HUDEP-2 (cell line): ENCODE results near the gene MRO.
"Not testable (repeated sequence)": the region's sequence is repeated elsewhere in the genome, so short reads cannot be mapped to it uniquely, and the experiment has no call there.

Experiments used
- DNase-seq, 76 experiments: peaks; one replicate each; lab custom pipeline; 2025; ENCODE audit not compliant: unreplicated experiment in 76 of 76; lab: John Stamatoyannopoulos, UW

MRO gene

DNA sequence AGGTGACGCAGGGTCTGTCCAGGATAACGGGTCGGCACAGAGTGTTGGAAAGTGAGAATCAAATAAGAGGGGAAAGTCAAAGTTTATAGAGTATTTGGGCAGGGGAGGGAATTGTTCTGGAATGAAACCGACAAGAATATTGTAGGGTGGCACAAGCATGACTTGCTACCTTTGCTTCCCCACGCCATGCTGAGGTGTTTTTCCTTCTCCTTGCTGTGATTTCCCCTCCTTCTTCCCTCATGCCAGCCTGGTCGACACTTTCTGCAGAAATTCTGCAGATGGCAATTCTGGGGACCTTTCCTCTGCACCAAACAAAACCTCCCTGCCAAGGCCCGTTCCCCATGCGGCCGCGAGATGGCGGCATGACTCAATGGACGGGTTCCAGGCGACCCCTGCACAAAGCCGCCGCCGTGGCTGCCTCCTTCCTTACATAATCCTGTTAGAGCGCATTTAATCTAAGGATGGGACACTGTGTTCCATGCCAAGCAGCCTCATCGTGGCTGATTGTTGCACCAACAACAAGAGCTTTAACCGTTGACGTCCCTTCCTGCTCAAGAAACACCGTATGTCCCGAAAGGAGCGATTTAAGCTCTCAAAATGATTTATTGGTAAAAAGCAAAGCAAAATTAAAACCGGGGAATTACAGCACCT, at the start of gene MRO:
MRO (minus strand) TSS at position 289 of the 651 bp plus-strand sequence. CDS start 10,616 bp downstream, outside the sequence.
- DNase-seq, result peak in 67 of 76 experiments; percentile 4 to 79 (median 51)

DNA sequence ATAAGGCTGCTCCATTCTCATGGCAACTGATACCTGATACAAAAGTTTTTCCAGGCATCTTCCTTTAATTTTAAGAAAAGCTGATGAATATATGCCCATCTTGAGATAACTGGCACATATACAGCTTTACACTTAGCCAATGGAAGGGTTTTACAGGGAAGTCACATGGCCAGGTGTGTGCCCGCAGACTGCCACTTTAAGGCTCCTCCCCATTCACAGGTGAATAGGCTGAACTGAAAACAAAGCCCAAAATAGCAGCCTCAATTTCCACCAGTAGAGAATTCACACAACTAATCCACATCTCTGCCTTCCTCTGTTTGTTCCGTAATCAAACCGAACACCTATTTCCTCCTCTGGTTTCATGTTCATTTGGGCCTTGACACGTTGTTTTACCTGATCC, 49.3 kb upstream of the MRO start:
- DNase-seq, result no peak

DNA sequence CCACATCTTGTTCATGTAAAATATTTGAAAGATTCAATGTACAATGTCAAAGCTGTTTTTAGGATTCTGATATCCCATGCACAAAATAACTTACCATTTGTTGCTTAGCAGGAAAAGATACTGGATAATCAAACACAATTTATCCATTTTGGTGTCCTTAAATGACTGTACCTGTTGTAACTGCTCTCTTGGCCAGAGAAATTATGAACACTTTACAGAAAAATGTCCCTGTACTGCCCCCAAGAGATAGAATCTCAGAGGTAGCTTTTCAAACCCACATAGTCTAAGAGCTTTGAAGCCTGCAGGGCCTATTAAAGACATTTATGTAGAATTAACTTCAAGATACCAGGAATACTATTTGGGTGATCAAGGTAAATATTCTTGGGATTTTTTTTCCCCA, 46.9 kb upstream of the MRO start:
- DNase-seq, result peak in 1 of 76 experiments; percentile 28

DNA sequence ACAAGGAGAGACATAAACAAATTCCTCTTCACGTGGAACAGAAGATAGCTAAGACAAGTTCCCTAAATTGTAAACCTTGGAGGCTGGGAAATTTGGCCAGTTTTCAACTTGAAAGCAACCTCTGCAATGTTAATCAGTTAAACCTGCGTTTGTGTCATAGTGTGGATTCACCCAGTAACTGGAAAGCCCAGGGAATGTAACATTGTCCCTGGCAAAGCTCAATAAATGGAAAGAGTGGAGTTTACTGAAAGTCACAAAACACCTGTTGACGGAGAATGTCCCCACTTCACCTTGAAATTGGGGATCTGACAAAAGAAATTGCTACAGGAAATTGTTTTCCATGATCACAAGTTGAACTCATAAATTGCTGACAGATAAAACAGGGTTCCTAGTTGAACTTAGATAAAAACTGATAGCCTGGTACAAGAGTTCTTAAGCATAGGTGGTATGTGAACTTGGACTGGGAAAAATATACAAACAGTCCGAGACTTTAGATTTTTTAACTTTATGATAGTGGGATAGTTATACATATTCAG, 44.1 kb upstream of the MRO start:
- DNase-seq, result no peak

DNA sequence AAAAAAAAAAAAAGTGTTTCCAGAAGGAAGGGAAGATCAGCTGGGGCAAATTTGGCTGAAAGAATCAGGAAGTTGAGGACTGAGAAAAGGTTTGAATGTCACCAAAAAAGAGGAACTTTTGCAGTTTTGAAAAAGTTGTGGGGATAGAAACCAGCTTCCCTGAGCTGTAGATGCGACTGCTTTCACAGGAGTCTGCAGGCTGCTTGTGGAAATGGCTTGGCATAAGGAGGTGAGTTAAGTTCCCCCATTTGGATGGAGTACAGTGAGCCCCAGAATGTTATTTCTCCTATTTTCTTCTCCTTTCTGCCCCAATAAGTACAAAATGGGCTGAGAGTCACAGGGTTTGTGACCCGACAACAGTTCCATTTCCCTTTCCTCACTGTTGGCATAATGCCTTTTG, 42.6 kb upstream of the MRO start:
- DNase-seq, result no peak

GRCh38 chr18:50861617-50862016, 41.8 kb upstream of the MRO start:
- no peak for DNase-seq

- DNase-seq, result no peak
These were observed 40.2 kb upstream of the MRO start for GRCh38 chr18:50859793-50860555.

- DNase-seq, result no peak
These were observed 37.9 kb upstream of the MRO start for GRCh38 chr18:50857694-50858093.

- not testable (repeated sequence) for DNase-seq
These were observed 37.4 kb upstream of the MRO start for GRCh38 chr18:50857166-50857565.

DNA sequence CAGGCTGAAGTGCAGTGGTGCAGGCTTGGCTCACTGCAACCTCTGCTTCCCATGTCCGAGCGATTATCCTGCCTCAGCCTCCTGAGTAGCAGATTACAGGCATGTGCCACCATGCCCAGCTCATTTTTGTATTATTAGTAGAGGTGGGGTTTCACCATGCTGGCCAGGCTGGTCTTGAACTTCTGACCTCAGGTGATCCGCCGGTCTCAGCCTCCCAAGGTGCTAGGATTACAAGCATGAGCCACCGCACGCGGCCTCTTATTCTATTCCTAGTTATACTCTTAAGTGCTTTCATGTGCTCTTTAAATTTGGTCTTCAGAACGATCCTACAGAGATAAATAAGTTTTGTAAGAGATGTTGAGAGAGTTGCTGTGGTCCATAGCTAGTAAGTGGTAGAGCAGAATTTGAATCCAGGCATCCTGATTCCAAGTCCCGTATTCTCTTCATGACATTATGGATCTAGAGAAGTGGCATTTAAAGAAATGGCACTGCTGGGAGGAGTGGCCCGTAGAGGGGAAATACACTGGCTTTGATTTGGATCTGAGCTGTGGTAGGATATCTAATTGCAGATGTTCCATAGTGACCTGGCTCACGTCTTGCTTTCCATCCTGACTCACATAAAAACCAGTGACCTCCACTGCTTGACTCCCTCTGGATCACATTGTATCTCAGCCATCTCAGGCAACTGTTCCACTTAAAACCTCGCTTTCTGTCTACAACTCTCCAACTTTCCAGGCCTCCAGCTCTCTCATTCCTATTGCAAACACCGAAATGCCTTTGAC, 36.4 kb upstream of the MRO start:
- no peak for DNase-seq

- DNase-seq, result no peak
These were observed 34.1 kb upstream of the MRO start for GRCh38 chr18:50853863-50854271.

GRCh38 chr18:50850307-50851065, 30.7 kb upstream of the MRO start:
- DNase-seq, result no peak

DNA sequence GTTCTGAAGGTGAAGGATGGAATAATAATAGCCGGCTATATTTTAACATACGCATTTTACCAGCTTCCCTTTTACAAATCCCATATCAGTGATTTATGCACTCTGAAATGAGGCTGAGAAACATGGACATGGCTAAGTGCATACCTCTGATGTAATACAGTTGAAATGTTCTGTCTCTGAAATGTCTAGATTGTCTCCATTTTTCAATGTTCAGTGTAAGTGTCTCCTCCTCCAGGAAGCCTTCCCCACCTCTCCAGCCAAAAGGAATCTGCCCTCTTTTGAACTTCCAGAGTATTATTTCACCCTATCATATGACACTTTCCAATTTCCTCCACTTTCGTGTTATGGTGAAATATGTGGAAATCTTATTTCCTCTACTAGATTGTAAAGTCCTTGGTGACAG, 29.6 kb upstream of the MRO start:
- no peak for DNase-seq

DNA sequence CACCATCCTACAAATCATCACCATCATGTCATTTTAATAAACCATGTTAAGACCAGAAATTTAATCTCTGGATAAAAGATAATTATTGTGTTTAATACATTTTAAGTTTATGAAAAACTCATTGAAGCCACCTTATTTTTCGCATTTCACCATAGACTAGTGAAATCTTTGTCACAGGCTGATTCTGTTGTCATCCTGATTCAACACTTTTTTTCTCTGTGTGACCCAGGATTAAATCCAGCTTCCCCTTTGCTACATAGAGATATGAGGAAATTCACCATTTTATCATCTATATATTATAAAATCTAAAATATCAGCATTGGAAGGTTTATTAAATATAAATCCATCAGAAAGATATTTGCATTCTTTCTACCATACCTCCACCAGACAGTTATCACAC, 29.2 kb upstream of the MRO start:
- no peak for DNase-seq

- no peak for DNase-seq
These were observed 28.3 kb upstream of the MRO start for GRCh38 chr18:50848061-50848551.

GRCh38 chr18:50847192-50847591, 27.4 kb upstream of the MRO start:
- peak in 1 of 76 experiments; percentile 9 for DNase-seq

DNA sequence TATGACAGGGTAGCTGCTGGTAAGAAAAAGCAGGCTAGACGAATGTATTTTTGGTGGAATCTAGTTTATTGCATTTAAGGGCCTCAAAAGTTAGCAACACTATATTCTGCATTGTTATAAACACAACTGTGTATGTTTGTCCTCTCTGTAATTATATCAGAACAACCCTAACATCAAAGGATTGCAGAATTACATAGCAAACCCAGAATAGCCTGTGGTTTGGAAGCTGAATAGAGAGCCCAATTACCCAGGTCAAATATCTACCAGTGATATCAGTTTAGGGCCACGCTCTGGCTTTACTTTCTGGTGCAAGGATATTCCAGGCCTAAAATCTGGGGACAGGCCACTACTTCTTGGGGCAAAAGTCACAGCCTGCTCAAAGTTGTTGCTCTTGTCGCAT, 25.1 kb upstream of the MRO start:
- DNase-seq, result no peak

DNA sequence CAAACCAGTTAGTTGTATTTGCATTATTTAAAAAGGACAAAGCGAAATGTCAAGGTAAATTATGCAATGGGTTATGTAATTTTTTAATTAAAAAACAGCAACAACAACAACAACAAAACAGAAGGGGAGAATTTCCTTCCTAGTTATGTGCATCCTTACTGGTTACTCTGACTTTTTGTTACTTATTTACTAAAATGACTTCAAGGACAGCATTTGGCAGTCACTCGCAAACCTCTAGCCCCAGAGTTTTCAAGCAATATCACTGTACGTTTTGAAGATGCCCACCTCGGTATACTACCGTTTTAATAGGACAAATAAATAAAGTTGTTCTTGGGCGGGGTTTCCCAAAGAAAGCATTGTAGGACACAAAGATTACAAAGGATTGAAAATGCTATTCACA, 24.7 kb upstream of the MRO start:
- no peak for DNase-seq

- DNase-seq, result no peak
These were observed 23.0 kb upstream of the MRO start for GRCh38 chr18:50842846-50843245.

GRCh38 chr18:50839996-50840395, 20.2 kb upstream of the MRO start:
- peak in 3 of 76 experiments; percentile 18 to 48 (median 22) for DNase-seq
